Liver (tissue), 9 donors: Measurements from ENCODE around the gene RTF2. TPM values are rescaled to one million over a fixed set of nuclear protein-coding genes. Genes with fewer than 3 reads are reported as not detected.

Source experiments
- DNase-seq: peaks from one replicate; pipeline ENCODE4 v3.0.0-alpha.2; 2017; ENCODE audit warnings: low spot score
- H3K27ac ChIP-seq, 2 donors: one replicate each; pipeline ENCODE4 v1.7.0; 2013; ENCODE audit warnings: inconsistent platforms in 2 of 2, low read length in 2 of 2, control low read depth in 1 of 2, low read depth in 1 of 2, mild to moderate bottlenecking in 1 of 2
- H3K27me3 ChIP-seq, 4 donors: one replicate each; pipeline versions ENCODE4 v1.6.1 to v1.7.0; 2013; ENCODE audit warnings: low read length in 3 of 4, inconsistent platforms in 1 of 4, mild to moderate bottlenecking in 1 of 4, moderate library complexity in 1 of 4; ENCODE audit not compliant: control insufficient read depth in 4 of 4, insufficient read depth in 4 of 4
- H3K36me3 ChIP-seq, 4 donors: one replicate each; pipeline versions ENCODE4 v1.6.1 to v1.7.0; 2013; ENCODE audit warnings: low read length in 3 of 4, mild to moderate bottlenecking in 3 of 4, low read depth in 1 of 4, moderate library complexity in 1 of 4; ENCODE audit not compliant: control insufficient read depth in 4 of 4, insufficient read depth in 3 of 4
- H3K4me1 ChIP-seq, 4 donors: one replicate each; pipeline versions ENCODE4 v1.6.1 to v1.7.0; 2013; ENCODE audit warnings: low read length in 3 of 4, mild to moderate bottlenecking in 3 of 4, moderate library complexity in 1 of 4; ENCODE audit not compliant: control insufficient read depth in 4 of 4, insufficient read depth in 4 of 4
- H3K4me3 ChIP-seq, 3 donors: one replicate each; pipeline versions ENCODE4 v1.6.1 to v1.7.0; 2013; ENCODE audit warnings: low read length in 3 of 3, control low read depth in 1 of 3, low read depth in 1 of 3, mild to moderate bottlenecking in 1 of 3
- H3K9ac ChIP-seq, 2 donors: one replicate each; pipeline ENCODE4 v1.7.0; 2013; ENCODE audit warnings: low read length in 2 of 2, mild to moderate bottlenecking in 2 of 2, moderate library complexity in 2 of 2, control low read depth in 1 of 2, low read depth in 1 of 2
- H3K9me3 ChIP-seq, 4 donors: one replicate each; pipeline versions ENCODE4 v1.6.1 to v1.7.0; 2013; ENCODE audit warnings: low read length in 3 of 4; ENCODE audit not compliant: control insufficient read depth in 4 of 4
- ATF3 ChIP-seq: IDR thresholded peaks from 2 replicates; pipeline ENCODE4 v1.6.1; 2016; ENCODE audit warnings: antibody characterized with exemption
- EGR1 ChIP-seq, 2 donors: IDR thresholded peaks; 2 replicates each; pipeline ENCODE4 v1.6.1; 2016 to 2018; ENCODE audit warnings: antibody characterized with exemption in 2 of 2, low read depth in 2 of 2
- FOXA1 ChIP-seq: IDR thresholded peaks from 2 replicates; pipeline ENCODE4 v1.6.1; 2016; ENCODE audit warnings: antibody characterized with exemption
- GABPA ChIP-seq, 2 donors: IDR thresholded peaks in 1 of 2; conservative IDR thresholded peaks in 1 of 2; 2 replicates each; pipeline ENCODE4 v1.6.1; 2016; ENCODE audit warnings: antibody characterized with exemption in 2 of 2, mild to moderate bottlenecking in 1 of 2, moderate library complexity in 1 of 2
- HNF4A ChIP-seq, 2 donors: conservative IDR thresholded peaks; 2 replicates each; pipeline ENCODE4 v1.6.1; 2016; ENCODE audit warnings: antibody characterized with exemption in 2 of 2, mild to moderate bottlenecking in 2 of 2
- HNF4G ChIP-seq: IDR thresholded peaks from 2 replicates; pipeline ENCODE4 v1.6.1; 2016; ENCODE audit warnings: antibody characterized with exemption
- NR2F2 ChIP-seq: IDR thresholded peaks from 2 replicates; pipeline ENCODE4 v1.6.1; 2016; ENCODE audit warnings: antibody characterized with exemption
- RAD21 ChIP-seq, 2 donors: IDR thresholded peaks; 2 replicates each; pipeline ENCODE4 v1.6.1; 2016; ENCODE audit warnings: antibody characterized with exemption in 2 of 2, mild to moderate bottlenecking in 2 of 2
- REST ChIP-seq: IDR thresholded peaks from 2 replicates; pipeline ENCODE4 v1.6.1; 2016; ENCODE audit warnings: antibody characterized with exemption, mild to moderate bottlenecking
- RXRA ChIP-seq, 2 donors: IDR thresholded peaks; 2 replicates each; pipeline ENCODE4 v1.6.1; 2017 to 2018; ENCODE audit warnings: antibody characterized with exemption in 2 of 2, mild to moderate bottlenecking in 1 of 2
- SP1 ChIP-seq: IDR thresholded peaks from 2 replicates; pipeline ENCODE4 v1.6.1; 2018; ENCODE audit warnings: antibody characterized with exemption, mild to moderate bottlenecking
- TAF1 ChIP-seq: conservative IDR thresholded peaks from 2 replicates; pipeline ENCODE4 v1.6.1; 2016; ENCODE audit warnings: antibody characterized with exemption, mild to moderate bottlenecking
- YY1 ChIP-seq: IDR thresholded peaks from 2 replicates; pipeline ENCODE4 v1.6.1; 2016; ENCODE audit warnings: antibody characterized with exemption, mild to moderate bottlenecking
- ZBTB33 ChIP-seq: IDR thresholded peaks from 2 replicates; pipeline ENCODE4 v1.6.1; 2016; ENCODE audit warnings: antibody characterized with exemption
- WGBS: extraction: QIAGEN DNeasy Blood & Tissue Kit; methylation state at CpG from one replicate; pipeline ENCODE4 v1.1.7; 2013; 5-methylcytosine and 5-hydroxymethylcytosine counted together
- polyA plus RNA-seq, 2 donors: library from polyadenylated mRNA; stranded (reverse) in 1 of 2; unstranded in 1 of 2; fragments of 200-250 nt in 1 of 2; fragments of >200 nt in 1 of 2; fragmentation: Nextera tagmentation in 1 of 2; extraction: Ambion mirVana in 1 of 2; gene quantifications; one replicate each; pipeline versions ENCODE4 v1.2.1 to v1.2.3, GENCODE V29; 2013 to 2015
- total RNA-seq, 2 donors: library from RNA; depleted of rRNA; stranded (reverse); fragments of >200 nt; gene quantifications; one replicate each; pipeline ENCODE4 v1.2.3, GENCODE V29; 2014
- TF ChIP-seq, protein P1 (sequence below): fragments of 150-350 bp; IDR thresholded peaks from 2 replicates; pipeline ENCODE4 v1.5.1; 2017; ENCODE audit warnings: improper control_type of control experiment, low read depth, low read length; ENCODE audit not compliant: missing input control
- TF ChIP-seq, protein P2 (sequence below): IDR thresholded peaks from 2 replicates; pipeline ENCODE4 v1.6.1; 2016; ENCODE audit warnings: antibody characterized with exemption
- donor health status: healthy.
- donor health status: healthy.
- donor health status: healthy.
- donor health status: healthy.
- donor health status: healthy.

The RTF2 gene
- total and polyA plus RNA-seq, 4 donors: 29.0 to 46.6 (median 35.1) TPM

GRCh38 chr20:56469077-56469449 lies 636 bp downstream of the RTF2 start:
- peaks cover 7 to 15% (median 11%) of the 10 kb centered on the region in 4 donors for H3K36me3 ChIP-seq
- 28% methylated on average over 8 of the region's 8 CpGs for WGBS
- no peak for DNase-seq
- peak overlapping the region; percentile 68 to 69 for H3K27ac ChIP-seq
- peak overlapping the region; percentile 66 to 97 (median 97) for H3K4me3 ChIP-seq
- TF ChIP-seq YY1: no peak
- TF ChIP-seq NR2F2: no peak
- TF ChIP-seq, protein P1, sequence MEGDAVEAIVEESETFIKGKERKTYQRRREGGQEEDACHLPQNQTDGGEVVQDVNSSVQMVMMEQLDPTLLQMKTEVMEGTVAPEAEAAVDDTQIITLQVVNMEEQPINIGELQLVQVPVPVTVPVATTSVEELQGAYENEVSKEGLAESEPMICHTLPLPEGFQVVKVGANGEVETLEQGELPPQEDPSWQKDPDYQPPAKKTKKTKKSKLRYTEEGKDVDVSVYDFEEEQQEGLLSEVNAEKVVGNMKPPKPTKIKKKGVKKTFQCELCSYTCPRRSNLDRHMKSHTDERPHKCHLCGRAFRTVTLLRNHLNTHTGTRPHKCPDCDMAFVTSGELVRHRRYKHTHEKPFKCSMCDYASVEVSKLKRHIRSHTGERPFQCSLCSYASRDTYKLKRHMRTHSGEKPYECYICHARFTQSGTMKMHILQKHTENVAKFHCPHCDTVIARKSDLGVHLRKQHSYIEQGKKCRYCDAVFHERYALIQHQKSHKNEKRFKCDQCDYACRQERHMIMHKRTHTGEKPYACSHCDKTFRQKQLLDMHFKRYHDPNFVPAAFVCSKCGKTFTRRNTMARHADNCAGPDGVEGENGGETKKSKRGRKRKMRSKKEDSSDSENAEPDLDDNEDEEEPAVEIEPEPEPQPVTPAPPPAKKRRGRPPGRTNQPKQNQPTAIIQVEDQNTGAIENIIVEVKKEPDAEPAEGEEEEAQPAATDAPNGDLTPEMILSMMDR: no peak
- TF ChIP-seq, protein P2, sequence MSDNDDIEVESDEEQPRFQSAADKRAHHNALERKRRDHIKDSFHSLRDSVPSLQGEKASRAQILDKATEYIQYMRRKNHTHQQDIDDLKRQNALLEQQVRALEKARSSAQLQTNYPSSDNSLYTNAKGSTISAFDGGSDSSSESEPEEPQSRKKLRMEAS: no peak
- TF ChIP-seq ATF3: no peak
- TF ChIP-seq TAF1: no peak
- TF ChIP-seq HNF4A (conservative IDR thresholded peaks at IDR 0.05): no peak
- TF ChIP-seq RAD21 (IDR thresholded peaks at IDR 0.05): no peak
- TF ChIP-seq REST: no peak
- no peak for TF ChIP-seq HNF4G
- TF ChIP-seq RXRA (IDR thresholded peaks at IDR 0.05): no peak
- no peak for TF ChIP-seq FOXA1
- TF ChIP-seq ZBTB33: no peak
- no peak for TF ChIP-seq SP1
- TF ChIP-seq GABPA (IDR thresholded peaks at IDR 0.05 in 1 of 2, conservative IDR thresholded peaks at IDR 0.05 in 1 of 2): no peak
- no peak for TF ChIP-seq EGR1 (IDR thresholded peaks at IDR 0.05; ENCODE audit: low read depth in 2 of 2)
- H3K27me3 ChIP-seq: no peaks in the 10 kb centered on the region
- H3K9ac ChIP-seq: peak overlapping the region; percentile 85 to 91
- peaks cover 2 to 22% (median 17%) of the 10 kb centered on the region in 4 donors for H3K4me1 ChIP-seq
- no peaks in the 10 kb centered on the region for H3K9me3 ChIP-seq

DNA sequence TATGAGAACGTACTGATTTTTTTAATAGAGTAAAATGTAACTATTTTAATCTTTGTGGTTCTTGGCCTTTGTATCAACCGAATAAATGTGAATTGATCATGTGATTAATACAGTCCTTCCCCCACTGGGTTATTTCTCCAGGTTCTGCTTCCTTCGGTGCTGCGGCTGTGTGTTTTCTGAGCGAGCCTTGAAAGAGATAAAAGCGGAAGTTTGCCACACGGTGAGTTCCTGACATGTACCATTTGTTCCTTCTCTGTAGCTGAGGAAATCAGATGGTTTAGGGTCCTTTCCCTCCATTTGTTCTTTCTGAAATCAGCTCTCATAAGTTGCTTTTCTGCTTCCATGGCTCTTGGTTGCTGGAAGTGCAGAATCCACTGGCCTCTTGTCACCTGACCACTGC lies 15.5 kb downstream of the RTF2 start:
- no peaks in the 10 kb centered on the region for H3K27me3 ChIP-seq
- peak overlapping the region in 1 of 2 donors; percentile 30 for H3K27ac ChIP-seq
- no peak overlapping the region for H3K4me3 ChIP-seq
- no peaks in the 10 kb centered on the region for H3K9me3 ChIP-seq
- no peaks in the 10 kb centered on the region for H3K4me1 ChIP-seq
- WGBS: 81% methylated on average over 7 of the region's 7 CpGs
- no peak overlapping the region for H3K9ac ChIP-seq
- no peak for DNase-seq
- TF ChIP-seq YY1 (no peak), HNF4G (no peak)
- peaks cover 18 to 62% (median 44%) of the 10 kb centered on the region in 4 donors for H3K36me3 ChIP-seq
